ENCODE measurements around the gene DHRSX. TPM values are rescaled to one million over a fixed set of nuclear protein-coding genes. Genes with fewer than 3 reads are reported as not detected.

Gene DHRSX
- total and polyA plus RNA-seq, 2 of the 13 experiments (the other 11 are each of a cell fraction or from before 2014, with no cell fraction given), result 15.5 to 24.3 TPM

- no peak overlapping the region for H2AFZ ChIP-seq (ENCODE audit: low read length)
- ATAC-seq, result 0 out of 3 replicates have a peak, but pooled peaks have one; percentile 3
- intact Hi-C loops (cut with micrococcal nuclease; ENCODE audit: unreplicated experiment), result no loop called here
- H3K36me3 ChIP-seq (replicated peaks in 1 of 2; ENCODE audit: control insufficient read depth in 1 of 2, insufficient read depth in 2 of 2, low read length in 2 of 2), result no peaks in the 10 kb centered on the region
- H3K27me3 ChIP-seq (ENCODE audit: control insufficient read depth in 1 of 2, insufficient read depth in 2 of 2, low read length in 2 of 2), result no peaks in the 10 kb centered on the region; a peak in 1 of 5 replicates
- peaks cover 23% of the 10 kb centered on the region for H3K79me2 ChIP-seq (ENCODE audit: insufficient read depth, low read length)
- no peak for FAIRE-seq
- no peak overlapping the region for H3K9ac ChIP-seq (ENCODE audit: insufficient read depth, low read depth, low read length)
- H3K4me3 ChIP-seq (replicated peaks in 1 of 3; ENCODE audit: insufficient read depth in 1 of 3, low read depth in 2 of 3, low read length in 3 of 3), result peak overlapping the region; percentile 3 to 58 (median 16); a peak in 3 of 6 replicates
- CTCF ChIA-PET (ENCODE audit: low intra/inter-chr PET ratio, low total read pairs), result no interaction called here
- H3K4me1 ChIP-seq (ENCODE audit: insufficient read depth, low read length), result peaks cover 39% of the 10 kb centered on the region
- POLR2A ChIA-PET, result no interaction called here
- no peak overlapping the region for H3K27ac ChIP-seq (ENCODE audit: extremely low read length, insufficient read depth, low read length)
- peak overlapping the region; percentile 66 for H3K4me2 ChIP-seq (ENCODE audit: low read depth, low read length)
- BruUV-seq (replicated peaks), result no TSS peak
- 22% methylated on average over 4 of the region's 5 CpGs for WGBS (ENCODE audit: low lambda C conversion rate)
- TF ChIP-seq ZNF350 (CRISPR knock-in tag; IDR thresholded peaks at IDR 0.05; ENCODE audit: borderline replicate concordance, low read depth) (0 out of 2 replicates have a peak, but pooled peaks have one; percentile 15), ATF3 (CRISPR knock-in tag; IDR thresholded peaks at IDR 0.05) (no peak), TOPORS (CRISPR knock-in tag; IDR thresholded peaks at IDR 0.05) (no peak)
- in situ Hi-C loops (cut with HindIII; ENCODE audit: extremely low pct_ligation_motif_present, low pct_unique_long_range_greater_than_20kb), result no loop called here
- H3K9me3 ChIP-seq (ENCODE audit: low read length), result no peaks in the 10 kb centered on the region
- no peak for DNase-seq (ENCODE audit: low spot score)
- no peaks in the 10 kb centered on the region for H4K20me1 ChIP-seq (ENCODE audit: insufficient read depth, low read length)
Observed at GRCh38 chrX:2502120-2502667, 1.4 kb upstream of the DHRSX start.

GRCh38 chrX:2501559-2502102, 855 bp upstream of the DHRSX start:
- H3K4me3 ChIP-seq (replicated peaks in 1 of 3; ENCODE audit: insufficient read depth in 1 of 3, low read depth in 2 of 3, low read length in 3 of 3), result peak overlapping the region in 1 of 3 experiments; percentile 87; a peak in 1 of 6 replicates
- no TSS peak for BruUV-seq (replicated peaks)
- no peaks in the 10 kb centered on the region for H4K20me1 ChIP-seq (ENCODE audit: insufficient read depth, low read length)
- no peak overlapping the region for H3K9ac ChIP-seq (ENCODE audit: insufficient read depth, low read depth, low read length)
- intact Hi-C loops (cut with micrococcal nuclease; ENCODE audit: unreplicated experiment) (no loop called here), in situ Hi-C loops (cut with HindIII; ENCODE audit: extremely low pct_ligation_motif_present, low pct_unique_long_range_greater_than_20kb) (no loop called here)
- no peaks in the 10 kb centered on the region for H3K9me3 ChIP-seq (ENCODE audit: low read length)
- H2AFZ ChIP-seq (ENCODE audit: low read length), result no peak overlapping the region
- DNase-seq (ENCODE audit: low spot score), result no peak
- peak overlapping the region; percentile 66 for H3K4me2 ChIP-seq (ENCODE audit: low read depth, low read length)
- no peaks in the 10 kb centered on the region for H3K36me3 ChIP-seq (replicated peaks in 1 of 2; ENCODE audit: control insufficient read depth in 1 of 2, insufficient read depth in 2 of 2, low read length in 2 of 2)
- H3K27ac ChIP-seq (ENCODE audit: extremely low read length, insufficient read depth, low read length), result no peak overlapping the region
- CTCF ChIA-PET (ENCODE audit: low intra/inter-chr PET ratio, low total read pairs), result no interaction called here
- no peak for ATAC-seq
- no peaks in the 10 kb centered on the region; a peak in 1 of 5 replicates for H3K27me3 ChIP-seq (ENCODE audit: control insufficient read depth in 1 of 2, insufficient read depth in 2 of 2, low read length in 2 of 2)
- FAIRE-seq, result no peak
- peaks cover 43% of the 10 kb centered on the region for H3K4me1 ChIP-seq (ENCODE audit: insufficient read depth, low read length)
- POLR2A ChIA-PET, result no interaction called here
- peaks cover 28% of the 10 kb centered on the region for H3K79me2 ChIP-seq (ENCODE audit: insufficient read depth, low read length)
- 60% methylated on average over 1 of the region's 5 CpGs for WGBS (ENCODE audit: low lambda C conversion rate)
- TF ChIP-seq POLR2G (IDR thresholded peaks at IDR 0.05; ENCODE audit: low read depth, low read length) (0 out of 2 replicates have a peak, but pooled peaks have one; percentile 8), CBX5 (CRISPR knock-in tag; IDR thresholded peaks at IDR 0.05; ENCODE audit: borderline replicate concordance) (no peak), TERF1 (CRISPR knock-in tag; IDR thresholded peaks at IDR 0.05) (no peak), KAT2B (IDR thresholded peaks at IDR 0.05; ENCODE audit: borderline replicate concordance, low read depth, low read length) (no peak), CENPBD1 (CRISPR knock-in tag; IDR thresholded peaks at IDR 0.05; ENCODE audit: borderline replicate concordance, low read depth) (no peak), ASH2L (IDR thresholded peaks at IDR 0.05; ENCODE audit: insufficient read length, low read depth, low read length) (no peak), MYPOP (CRISPR knock-in tag; IDR thresholded peaks at IDR 0.05) (no peak), ADNP (CRISPR knock-in tag; IDR thresholded peaks at IDR 0.05) (no peak)

Measured in HepG2 (cell line).